Urothelium cell line (cell line): ENCODE results near the gene LARGE1.
"Not testable (repeated sequence)": the region's sequence is repeated elsewhere in the genome, so short reads cannot be mapped to it uniquely, and the experiment has no call there.

ENCODE experiments used
- DNase-seq: peaks from one replicate; pipeline ENCODE4 v3.0.0; 2011; ENCODE audit warnings: low spot score, mixed read lengths
- FAIRE-seq: peaks from 2 replicates; lab custom pipeline; 2011; peaks lifted over from hg19 to GRCh38; lab: Jason Lieb, UNC

Gene LARGE1

GRCh38 chr22:33860386-33860785, 59.9 kb downstream of the LARGE1 start:
- FAIRE-seq (no peak), DNase-seq (no peak)

GRCh38 chr22:33859311-33859710, 61.0 kb downstream of the LARGE1 start:
- FAIRE-seq (no peak), DNase-seq (no peak)

- DNase-seq, FAIRE-seq: not testable (repeated sequence)
Observed at GRCh38 chr22:33858653-33859052, 61.6 kb downstream of the LARGE1 start.

- FAIRE-seq, DNase-seq: not testable (repeated sequence)
Observed at GRCh38 chr22:33857767-33858166, 62.5 kb downstream of the LARGE1 start.

GRCh38 chr22:33854724-33855123, 65.6 kb downstream of the LARGE1 start:
- no peak for DNase-seq
- FAIRE-seq = no peak

GRCh38 chr22:33853200-33854097, 66.8 kb downstream of the LARGE1 start:
- FAIRE-seq (peak; percentile 82), DNase-seq (peak; percentile 69)

GRCh38 chr22:33851821-33852384, 68.4 kb downstream of the LARGE1 start:
- FAIRE-seq = no peak

GRCh38 chr22:33851240-33851639, 69.0 kb downstream of the LARGE1 start:
- no peak for FAIRE-seq

More at GRCh38 chr22:33851821-33852384, 68.4 kb downstream of the LARGE1 start:
- DNase-seq = no peak

GRCh38 chr22:33850724-33851123, 69.6 kb downstream of the LARGE1 start:
- DNase-seq = no peak
- FAIRE-seq = no peak

More at GRCh38 chr22:33851240-33851639, 69.0 kb downstream of the LARGE1 start:
- DNase-seq = no peak

GRCh38 chr22:33850193-33850592, 70.1 kb downstream of the LARGE1 start:
- FAIRE-seq (no peak), DNase-seq (no peak)

GRCh38 chr22:33848251-33848650, 72.0 kb downstream of the LARGE1 start:
- no peak for DNase-seq

GRCh38 chr22:33844273-33844672, 76.0 kb downstream of the LARGE1 start:
- no peak for FAIRE-seq
- DNase-seq = no peak

More at GRCh38 chr22:33848251-33848650, 72.0 kb downstream of the LARGE1 start:
- no peak for FAIRE-seq

- FAIRE-seq = no peak
- DNase-seq = no peak
Observed at GRCh38 chr22:33842421-33843094, 77.7 kb downstream of the LARGE1 start.

GRCh38 chr22:33842006-33842354, 78.3 kb downstream of the LARGE1 start:
- FAIRE-seq (no peak), DNase-seq (no peak)

- FAIRE-seq (no peak), DNase-seq (no peak)
Observed at GRCh38 chr22:33841281-33842005, 78.8 kb downstream of the LARGE1 start.

- DNase-seq (no peak), FAIRE-seq (no peak)
Observed at GRCh38 chr22:33838644-33839043, 81.6 kb downstream of the LARGE1 start.

GRCh38 chr22:33837826-33838225, 82.5 kb downstream of the LARGE1 start:
- FAIRE-seq (no peak), DNase-seq (no peak)

- DNase-seq (no peak), FAIRE-seq (no peak)
Observed at GRCh38 chr22:33835265-33835664, 85.0 kb downstream of the LARGE1 start.

- no peak for FAIRE-seq
Observed at GRCh38 chr22:33832558-33833151, 87.6 kb downstream of the LARGE1 start.

GRCh38 chr22:33831651-33832050, 88.6 kb downstream of the LARGE1 start:
- DNase-seq = no peak
- no peak for FAIRE-seq

More at GRCh38 chr22:33832558-33833151, 87.6 kb downstream of the LARGE1 start:
- no peak for DNase-seq
